ENCODE data around the gene VPS37C.

The VPS37C gene

DNA sequence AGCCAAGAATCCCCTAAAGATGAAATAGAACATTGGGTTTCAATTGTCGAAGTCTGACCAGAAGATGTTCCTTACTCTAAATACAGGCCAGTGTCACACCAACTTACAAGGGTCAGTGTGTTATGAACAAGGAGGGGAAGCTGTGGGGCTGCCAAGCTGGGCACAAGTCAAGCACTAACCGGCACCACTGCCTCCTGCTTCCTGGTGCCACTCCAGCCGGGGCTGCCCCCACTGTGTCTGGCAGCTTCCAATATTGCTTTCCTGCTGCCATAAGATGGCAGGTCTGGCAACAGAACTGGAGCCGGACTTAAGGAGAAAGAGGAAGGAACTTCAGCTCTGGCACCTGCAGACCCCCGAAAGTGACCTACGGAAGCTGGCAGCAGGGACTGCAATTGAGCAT lies 13.7 kb upstream of the VPS37C start:
- H3K4me2 ChIP-seq (ENCODE audit: low read length), result no peak overlapping the region
- H3K9me3 ChIP-seq (ENCODE audit: insufficient read depth, low read depth, low read length), result peaks cover 2% of the 10 kb centered on the region
- H3K79me2 ChIP-seq (ENCODE audit: control insufficient read depth, insufficient read depth, low read length, poor library complexity), result no peaks in the 10 kb centered on the region
- H3K23ac ChIP-seq (ENCODE audit: low read length), result no peak overlapping the region
- no peak for DNase-seq
- H2BK5ac ChIP-seq (ENCODE audit: low read depth, low read length, poor library complexity), result no peak overlapping the region
- no peak overlapping the region for H3K4ac ChIP-seq (ENCODE audit: low read depth, low read length)
- H3K18ac ChIP-seq (ENCODE audit: low read length), result no peak overlapping the region
- no peak overlapping the region for H3K9ac ChIP-seq (ENCODE audit: low read length)
- no peak overlapping the region for H4K12ac ChIP-seq (ENCODE audit: low read depth, low read length)
- H2BK120ac ChIP-seq (ENCODE audit: insufficient read depth, low read length, poor library complexity), result no peak overlapping the region
- H2AK5ac ChIP-seq (ENCODE audit: low read length), result no peak overlapping the region
- H3K4me3 ChIP-seq (ENCODE audit: low read depth, low read length), result no peak overlapping the region
- no peak overlapping the region for H2AFZ ChIP-seq (ENCODE audit: insufficient read depth, low read length, poor library complexity)
- no peak overlapping the region for H3K14ac ChIP-seq (ENCODE audit: low read length)
- no peaks in the 10 kb centered on the region for H3K79me1 ChIP-seq (ENCODE audit: low read length)
- no CpG with 5 or more reads among the region's 6 CpGs for WGBS (ENCODE audit: extremely low coverage, insufficient coverage, insufficient read length)
- H4K91ac ChIP-seq (ENCODE audit: low read depth, low read length), result no peak overlapping the region
- no peak overlapping the region for H3K27ac ChIP-seq (ENCODE audit: low read depth, low read length)
- H3K27me3 ChIP-seq (ENCODE audit: insufficient read depth, low read length), result no peaks in the 10 kb centered on the region
- H2BK12ac ChIP-seq (ENCODE audit: low read length), result no peak overlapping the region
- H3K36me3 ChIP-seq (ENCODE audit: control insufficient read depth in 1 of 2, insufficient read depth in 2 of 2, low read length in 2 of 2), result no peaks in the 10 kb centered on the region
- H4K8ac ChIP-seq (ENCODE audit: low read depth, low read length), result no peak overlapping the region
- H3K4me1 ChIP-seq (ENCODE audit: control insufficient read depth in 1 of 2, insufficient read depth in 2 of 2, low read length in 2 of 2), result no peaks in the 10 kb centered on the region

- H3K36me3 ChIP-seq (ENCODE audit: control insufficient read depth in 1 of 2, insufficient read depth in 2 of 2, low read length in 2 of 2), result no peaks in the 10 kb centered on the region
- no peaks in the 10 kb centered on the region for H3K79me1 ChIP-seq (ENCODE audit: low read length)
- DNase-seq, result no peak
- H3K23ac ChIP-seq (ENCODE audit: low read length), result no peak overlapping the region
- H3K9me3 ChIP-seq (ENCODE audit: insufficient read depth, low read depth, low read length), result peaks cover 2% of the 10 kb centered on the region
- H3K79me2 ChIP-seq (ENCODE audit: control insufficient read depth, insufficient read depth, low read length, poor library complexity), result no peaks in the 10 kb centered on the region
- H3K14ac ChIP-seq (ENCODE audit: low read length), result no peak overlapping the region
- no peaks in the 10 kb centered on the region for H3K27me3 ChIP-seq (ENCODE audit: insufficient read depth, low read length)
- H3K4ac ChIP-seq (ENCODE audit: low read depth, low read length), result no peak overlapping the region
- no peak overlapping the region for H3K18ac ChIP-seq (ENCODE audit: low read length)
- no peak overlapping the region for H4K8ac ChIP-seq (ENCODE audit: low read depth, low read length)
- H4K12ac ChIP-seq (ENCODE audit: low read depth, low read length), result no peak overlapping the region
- WGBS (ENCODE audit: extremely low coverage, insufficient coverage, insufficient read length), result no CpG with 5 or more reads among the region's 6 CpGs
- H3K9ac ChIP-seq (ENCODE audit: low read length), result no peak overlapping the region
- no peak overlapping the region for H2AFZ ChIP-seq (ENCODE audit: insufficient read depth, low read length, poor library complexity)
- no peak overlapping the region for H2AK5ac ChIP-seq (ENCODE audit: low read length)
- H2BK12ac ChIP-seq (ENCODE audit: low read length), result no peak overlapping the region
- no peak overlapping the region for H3K4me3 ChIP-seq (ENCODE audit: low read depth, low read length)
- no peaks in the 10 kb centered on the region for H3K4me1 ChIP-seq (ENCODE audit: control insufficient read depth in 1 of 2, insufficient read depth in 2 of 2, low read length in 2 of 2)
- H4K91ac ChIP-seq (ENCODE audit: low read depth, low read length), result no peak overlapping the region
- H3K27ac ChIP-seq (ENCODE audit: low read depth, low read length), result no peak overlapping the region
- H3K4me2 ChIP-seq (ENCODE audit: low read length), result no peak overlapping the region
- no peak overlapping the region for H2BK5ac ChIP-seq (ENCODE audit: low read depth, low read length, poor library complexity)
- no peak overlapping the region for H2BK120ac ChIP-seq (ENCODE audit: insufficient read depth, low read length, poor library complexity)
Observed at GRCh38 chr11:61174273-61174672, 13.0 kb upstream of the VPS37C start.

DNA sequence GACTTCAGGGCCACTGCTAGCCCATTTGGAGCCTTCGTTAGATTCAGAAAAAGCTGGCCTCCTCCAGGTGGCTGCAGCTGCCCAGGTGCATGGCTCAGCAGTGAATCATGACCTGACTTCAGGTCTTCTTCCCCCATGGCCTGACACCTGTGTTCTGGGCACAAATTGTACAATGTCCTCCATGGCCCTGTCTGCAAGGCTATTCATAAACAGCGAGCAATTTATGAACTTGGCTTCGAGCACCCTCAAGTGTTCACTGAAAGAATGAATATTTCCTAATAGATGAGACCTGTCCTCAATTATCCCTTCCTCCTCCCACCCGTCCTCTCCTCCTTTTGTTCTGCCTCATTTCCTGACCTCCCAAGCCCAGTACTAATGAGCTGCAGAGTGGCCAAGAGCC lies 12.2 kb upstream of the VPS37C start:
- peaks cover 2% of the 10 kb centered on the region for H3K9me3 ChIP-seq (ENCODE audit: insufficient read depth, low read depth, low read length)
- no peaks in the 10 kb centered on the region for H3K79me2 ChIP-seq (ENCODE audit: control insufficient read depth, insufficient read depth, low read length, poor library complexity)
- no peak overlapping the region for H2BK120ac ChIP-seq (ENCODE audit: insufficient read depth, low read length, poor library complexity)
- H3K4me1 ChIP-seq (ENCODE audit: control insufficient read depth in 1 of 2, insufficient read depth in 2 of 2, low read length in 2 of 2), result no peaks in the 10 kb centered on the region
- H3K79me1 ChIP-seq (ENCODE audit: low read length), result no peaks in the 10 kb centered on the region
- H3K9ac ChIP-seq (ENCODE audit: low read length), result no peak overlapping the region
- H3K18ac ChIP-seq (ENCODE audit: low read length), result no peak overlapping the region
- no peak overlapping the region for H2AFZ ChIP-seq (ENCODE audit: insufficient read depth, low read length, poor library complexity)
- WGBS (ENCODE audit: extremely low coverage, insufficient coverage, insufficient read length), result no CpG with 5 or more reads among the region's 4 CpGs
- H4K8ac ChIP-seq (ENCODE audit: low read depth, low read length), result no peak overlapping the region
- no peak overlapping the region for H4K12ac ChIP-seq (ENCODE audit: low read depth, low read length)
- H3K27me3 ChIP-seq (ENCODE audit: insufficient read depth, low read length), result no peaks in the 10 kb centered on the region
- H4K91ac ChIP-seq (ENCODE audit: low read depth, low read length), result no peak overlapping the region
- H2AK5ac ChIP-seq (ENCODE audit: low read length), result no peak overlapping the region
- no peak overlapping the region for H3K4ac ChIP-seq (ENCODE audit: low read depth, low read length)
- no peak overlapping the region for H3K14ac ChIP-seq (ENCODE audit: low read length)
- H3K36me3 ChIP-seq (ENCODE audit: control insufficient read depth in 1 of 2, insufficient read depth in 2 of 2, low read length in 2 of 2), result no peaks in the 10 kb centered on the region
- peak; percentile 46 to 78 for DNase-seq
- no peak overlapping the region for H3K27ac ChIP-seq (ENCODE audit: low read depth, low read length)
- no peak overlapping the region for H2BK5ac ChIP-seq (ENCODE audit: low read depth, low read length, poor library complexity)
- H3K23ac ChIP-seq (ENCODE audit: low read length), result no peak overlapping the region
- H3K4me2 ChIP-seq (ENCODE audit: low read length), result no peak overlapping the region
- H3K4me3 ChIP-seq (ENCODE audit: low read depth, low read length), result no peak overlapping the region
- no peak overlapping the region for H2BK12ac ChIP-seq (ENCODE audit: low read length)

DNA sequence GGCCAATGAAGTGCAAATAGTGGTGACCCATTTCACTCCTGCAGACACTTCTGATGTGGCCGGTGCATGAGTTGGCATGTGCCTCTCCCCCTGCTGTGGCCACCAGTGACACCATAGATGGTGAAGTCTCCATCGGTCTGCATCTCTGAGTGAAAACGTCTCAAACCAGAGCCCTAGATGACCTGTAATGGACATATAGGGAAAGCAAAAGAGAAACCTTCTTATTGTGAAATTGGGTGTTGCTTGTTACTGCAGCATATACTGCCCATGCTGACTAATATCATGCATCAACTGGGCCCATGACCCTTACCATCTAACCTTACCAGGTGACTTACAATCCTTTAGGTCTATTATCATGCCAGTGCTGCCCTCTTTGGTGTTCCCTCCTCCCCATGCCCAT lies 11.7 kb upstream of the VPS37C start:
- Histone ChIP-seq H3K27ac (ENCODE audit: low read depth, low read length) (no peak overlapping the region), H4K12ac (ENCODE audit: low read depth, low read length) (no peak overlapping the region), H4K8ac (ENCODE audit: low read depth, low read length) (no peak overlapping the region), H3K14ac (ENCODE audit: low read length) (no peak overlapping the region), H3K27me3 (ENCODE audit: insufficient read depth, low read length) (no peaks in the 10 kb centered on the region), H3K79me1 (ENCODE audit: low read length) (no peaks in the 10 kb centered on the region), H2BK5ac (ENCODE audit: low read depth, low read length, poor library complexity) (no peak overlapping the region), H2BK120ac (ENCODE audit: insufficient read depth, low read length, poor library complexity) (no peak overlapping the region), H2BK12ac (ENCODE audit: low read length) (no peak overlapping the region), H2AK5ac (ENCODE audit: low read length) (no peak overlapping the region), H3K23ac (ENCODE audit: low read length) (no peak overlapping the region), H3K4me1 (ENCODE audit: control insufficient read depth in 1 of 2, insufficient read depth in 2 of 2, low read length in 2 of 2) (no peaks in the 10 kb centered on the region), H3K4ac (ENCODE audit: low read depth, low read length) (no peak overlapping the region), H3K18ac (ENCODE audit: low read length) (no peak overlapping the region), H3K4me3 (ENCODE audit: low read depth, low read length) (no peak overlapping the region), H3K79me2 (ENCODE audit: control insufficient read depth, insufficient read depth, low read length, poor library complexity) (no peaks in the 10 kb centered on the region), H2AFZ (ENCODE audit: insufficient read depth, low read length, poor library complexity) (no peak overlapping the region), H3K9ac (ENCODE audit: low read length) (no peak overlapping the region), H3K9me3 (ENCODE audit: insufficient read depth, low read depth, low read length) (peaks cover 2% of the 10 kb centered on the region), H3K4me2 (ENCODE audit: low read length) (no peak overlapping the region), H3K36me3 (ENCODE audit: control insufficient read depth in 1 of 2, insufficient read depth in 2 of 2, low read length in 2 of 2) (no peaks in the 10 kb centered on the region), H4K91ac (ENCODE audit: low read depth, low read length) (no peak overlapping the region)
- DNase-seq, result no peak
- WGBS (ENCODE audit: extremely low coverage, insufficient coverage, insufficient read length), result no CpG with 5 or more reads among the region's 3 CpGs

Measured in trophoblast cell (in vitro differentiated cells and primary cell).